Measurements from ENCODE around the gene AGO3.

DNA sequence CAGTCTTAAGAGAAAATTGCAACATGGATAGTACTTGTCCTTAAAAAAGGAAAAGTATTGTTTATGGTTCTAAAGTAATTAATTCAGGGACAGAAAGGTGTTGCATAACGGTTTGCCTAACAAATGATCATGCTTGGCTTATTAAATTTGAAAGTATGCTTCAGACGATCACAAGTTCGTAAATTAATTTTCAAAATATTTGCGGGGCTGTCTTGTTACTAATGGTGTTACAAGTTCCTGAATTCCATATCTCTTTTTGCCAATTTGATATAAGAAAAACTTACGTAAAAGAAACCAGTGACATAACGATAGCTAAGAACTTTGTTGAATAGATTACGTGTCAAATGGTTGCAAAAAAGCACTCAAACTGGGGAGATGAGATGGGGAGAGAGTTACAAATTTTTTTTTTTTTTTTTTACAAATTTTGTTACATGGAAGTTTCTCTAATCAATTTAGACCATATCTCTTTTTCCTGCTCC is 1.3 kb downstream of the AGO3 start:
- TF ChIP-seq NFRKB (IDR thresholded peaks at IDR 0.05) = no peak
- TF ChIP-seq SP1 (IDR thresholded peaks at IDR 0.05) = no peak
- TF ChIP-seq FOXM1 (IDR thresholded peaks at IDR 0.05; ENCODE audit: borderline replicate concordance) = no peak
- no peak for TF ChIP-seq L3MBTL2 (conservative IDR thresholded peaks at IDR 0.05)
- TF ChIP-seq ARNT (IDR thresholded peaks at IDR 0.05) = no peak
- no peak for TF ChIP-seq SUZ12 (IDR thresholded peaks at IDR 0.05)
- TF ChIP-seq ELF4 (IDR thresholded peaks at IDR 0.05) = no peak
- TF ChIP-seq FOXA1 (IDR thresholded peaks at IDR 0.05) = no peak
- TF ChIP-seq FOXK2 (IDR thresholded peaks at IDR 0.05) = no peak
- no peak for TF ChIP-seq HDGF (IDR thresholded peaks at IDR 0.05; ENCODE audit: borderline replicate concordance)
- no peak for TF ChIP-seq BHLHE40 (IDR thresholded peaks at IDR 0.05; ENCODE audit: borderline replicate concordance)
- no peak for TF ChIP-seq LEF1 (IDR thresholded peaks at IDR 0.05; ENCODE audit: borderline replicate concordance)
- TF ChIP-seq ZNF384 (IDR thresholded peaks at IDR 0.05) = no peak
- TF ChIP-seq, protein P1, sequence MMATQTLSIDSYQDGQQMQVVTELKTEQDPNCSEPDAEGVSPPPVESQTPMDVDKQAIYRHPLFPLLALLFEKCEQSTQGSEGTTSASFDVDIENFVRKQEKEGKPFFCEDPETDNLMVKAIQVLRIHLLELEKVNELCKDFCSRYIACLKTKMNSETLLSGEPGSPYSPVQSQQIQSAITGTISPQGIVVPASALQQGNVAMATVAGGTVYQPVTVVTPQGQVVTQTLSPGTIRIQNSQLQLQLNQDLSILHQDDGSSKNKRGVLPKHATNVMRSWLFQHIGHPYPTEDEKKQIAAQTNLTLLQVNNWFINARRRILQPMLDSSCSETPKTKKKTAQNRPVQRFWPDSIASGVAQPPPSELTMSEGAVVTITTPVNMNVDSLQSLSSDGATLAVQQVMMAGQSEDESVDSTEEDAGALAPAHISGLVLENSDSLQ (IDR thresholded peaks at IDR 0.05) = no peak
